Measurements from ENCODE around the gene DMRTB1.

- no peak for TF ChIP-seq CTCF (IDR thresholded peaks at IDR 0.05)
- no peak for TF ChIP-seq POLR2A (IDR thresholded peaks at IDR 0.05)
These were observed 48.1 kb downstream of the DMRTB1 start for GRCh38 chr1:53507116-53507820.
